ENCODE results near the gene SIGLEC12. TPM values are rescaled to one million over a fixed set of nuclear protein-coding genes. Genes with fewer than 3 reads are reported as not detected.
"Not testable (repeated sequence)": the region's sequence is repeated elsewhere in the genome, so short reads cannot be mapped to it uniquely, and the experiment has no call there.

The SIGLEC12 gene
- total and polyA plus RNA-seq, 3 donors from 2014 or later: 1.0 TPM; not detected in 2

DNA sequence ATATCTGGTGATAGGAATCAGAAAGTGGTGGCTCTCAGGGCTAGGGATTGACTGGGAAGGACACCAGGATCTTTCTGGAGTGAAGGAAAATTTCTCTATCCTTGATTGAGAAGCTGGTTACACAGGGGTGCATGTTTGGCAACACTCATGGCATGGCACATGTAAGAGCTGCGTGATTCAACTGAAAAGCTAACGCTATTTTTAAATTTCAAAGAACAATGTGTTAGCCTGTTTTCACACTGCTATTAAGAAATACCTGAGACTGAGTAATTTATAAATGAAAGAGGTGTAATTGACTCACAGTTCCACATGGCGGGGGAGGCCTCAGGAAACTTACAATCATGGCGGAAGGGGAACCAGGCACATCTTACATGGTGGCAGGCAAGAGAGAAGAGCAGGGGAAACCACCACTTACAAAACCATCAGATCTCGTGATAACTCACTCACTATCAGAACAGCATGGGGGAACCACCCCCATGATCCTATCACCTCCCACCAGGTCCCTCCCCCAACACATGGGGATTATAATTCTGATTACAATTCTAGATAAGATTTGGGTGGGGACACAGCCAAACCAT, 50.8 kb downstream of the SIGLEC12 start:
- no peaks in the 10 kb centered on the region for H3K27me3 ChIP-seq
- no peaks in the 10 kb centered on the region for H3K9me3 ChIP-seq
- intact Hi-C loops (cut with DNase I; ENCODE audit: low total_unique reads): no loop called here
- H3K36me3 ChIP-seq (ENCODE audit: low read depth, missing control alignments): no peaks in the 10 kb centered on the region
- no peaks in the 10 kb centered on the region for H3K4me1 ChIP-seq
- WGBS, 2 donors: 83 to 91% methylated on average over 5 of the region's 5 CpGs
- no peak overlapping the region for H3K4me3 ChIP-seq
- TF ChIP-seq, protein P1, sequence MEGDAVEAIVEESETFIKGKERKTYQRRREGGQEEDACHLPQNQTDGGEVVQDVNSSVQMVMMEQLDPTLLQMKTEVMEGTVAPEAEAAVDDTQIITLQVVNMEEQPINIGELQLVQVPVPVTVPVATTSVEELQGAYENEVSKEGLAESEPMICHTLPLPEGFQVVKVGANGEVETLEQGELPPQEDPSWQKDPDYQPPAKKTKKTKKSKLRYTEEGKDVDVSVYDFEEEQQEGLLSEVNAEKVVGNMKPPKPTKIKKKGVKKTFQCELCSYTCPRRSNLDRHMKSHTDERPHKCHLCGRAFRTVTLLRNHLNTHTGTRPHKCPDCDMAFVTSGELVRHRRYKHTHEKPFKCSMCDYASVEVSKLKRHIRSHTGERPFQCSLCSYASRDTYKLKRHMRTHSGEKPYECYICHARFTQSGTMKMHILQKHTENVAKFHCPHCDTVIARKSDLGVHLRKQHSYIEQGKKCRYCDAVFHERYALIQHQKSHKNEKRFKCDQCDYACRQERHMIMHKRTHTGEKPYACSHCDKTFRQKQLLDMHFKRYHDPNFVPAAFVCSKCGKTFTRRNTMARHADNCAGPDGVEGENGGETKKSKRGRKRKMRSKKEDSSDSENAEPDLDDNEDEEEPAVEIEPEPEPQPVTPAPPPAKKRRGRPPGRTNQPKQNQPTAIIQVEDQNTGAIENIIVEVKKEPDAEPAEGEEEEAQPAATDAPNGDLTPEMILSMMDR (IDR thresholded peaks at IDR 0.05): no peak
- TF ChIP-seq POLR2A (IDR thresholded peaks at IDR 0.05): no peak
- no peak overlapping the region for H3K27ac ChIP-seq
- DNase-seq: no peak

DNA sequence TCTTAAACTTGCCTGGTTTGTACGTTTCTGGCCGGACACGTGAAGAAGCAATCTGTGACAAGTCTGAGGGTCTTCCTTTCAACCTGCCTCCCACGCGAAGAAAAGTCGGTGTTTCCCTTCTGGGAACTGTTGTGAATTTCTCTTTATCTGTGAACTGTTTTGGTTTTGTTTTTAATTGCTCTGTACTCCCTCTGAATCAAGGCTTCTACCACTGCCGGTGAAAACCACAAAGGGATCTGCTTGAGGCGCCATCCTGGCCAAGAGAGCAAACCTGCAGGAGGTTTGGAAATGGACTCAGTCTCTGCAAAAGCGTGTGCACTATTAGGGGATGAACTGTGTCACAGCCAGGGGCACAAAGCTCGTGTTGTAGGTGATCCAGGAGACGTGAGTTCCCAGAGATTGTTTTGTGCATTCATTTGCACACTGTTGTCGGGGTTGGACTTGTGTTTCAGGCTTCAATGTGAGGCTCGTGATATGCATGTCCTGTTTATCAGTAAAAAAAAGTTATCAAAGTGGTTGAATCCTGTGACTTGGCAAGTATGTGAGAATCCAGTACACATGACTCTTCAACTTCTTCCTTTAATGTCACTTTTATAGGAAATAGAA, 53.1 kb downstream of the SIGLEC12 start:
- Histone ChIP-seq H3K4me1 (no peaks in the 10 kb centered on the region), H3K36me3 (ENCODE audit: low read depth, missing control alignments) (no peaks in the 10 kb centered on the region), H3K27me3 (no peaks in the 10 kb centered on the region), H3K4me3 (no peak overlapping the region), H3K27ac (no peak overlapping the region), H3K9me3 (no peaks in the 10 kb centered on the region)
- 35 to 41% methylated on average over 13 of the region's 13 CpGs for WGBS, 2 donors
- no peak for DNase-seq
- intact Hi-C loops (cut with DNase I; ENCODE audit: low total_unique reads): no loop called here
- no peak for TF ChIP-seq POLR2A (IDR thresholded peaks at IDR 0.05)
- TF ChIP-seq, protein P1 (IDR thresholded peaks at IDR 0.05): no peak

DNA sequence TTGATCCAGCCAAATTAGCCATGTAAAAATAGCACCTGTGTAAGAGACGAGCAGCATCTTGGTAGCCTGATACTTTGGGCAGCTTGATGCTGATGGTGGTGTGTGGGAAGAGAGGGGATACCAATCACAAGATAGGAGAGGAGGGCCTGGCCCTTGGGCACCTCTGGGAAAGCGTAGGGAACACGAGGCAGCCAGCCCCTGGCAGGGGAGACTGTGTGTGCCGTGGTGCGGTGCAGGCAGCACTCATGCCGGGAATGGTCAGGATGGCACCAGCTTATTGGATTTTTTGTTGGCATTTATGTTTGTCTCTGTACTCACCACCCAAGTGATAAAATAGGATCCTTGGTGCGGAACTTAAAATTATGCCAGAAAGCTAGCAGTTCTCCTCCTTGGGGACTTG, 53.6 kb downstream of the SIGLEC12 start:
- intact Hi-C loops (cut with DNase I; ENCODE audit: low total_unique reads): no loop called here
- Histone ChIP-seq H3K4me1 (no peaks in the 10 kb centered on the region), H3K9me3 (no peaks in the 10 kb centered on the region), H3K4me3 (no peak overlapping the region), H3K36me3 (ENCODE audit: low read depth, missing control alignments) (no peaks in the 10 kb centered on the region), H3K27me3 (no peaks in the 10 kb centered on the region), H3K27ac (no peak overlapping the region)
- TF ChIP-seq, protein P1 (IDR thresholded peaks at IDR 0.05): no peak
- no peak for TF ChIP-seq POLR2A (IDR thresholded peaks at IDR 0.05)
- WGBS, 2 donors: 47 to 68% methylated on average over 7 of the region's 7 CpGs
- DNase-seq: no peak

DNA sequence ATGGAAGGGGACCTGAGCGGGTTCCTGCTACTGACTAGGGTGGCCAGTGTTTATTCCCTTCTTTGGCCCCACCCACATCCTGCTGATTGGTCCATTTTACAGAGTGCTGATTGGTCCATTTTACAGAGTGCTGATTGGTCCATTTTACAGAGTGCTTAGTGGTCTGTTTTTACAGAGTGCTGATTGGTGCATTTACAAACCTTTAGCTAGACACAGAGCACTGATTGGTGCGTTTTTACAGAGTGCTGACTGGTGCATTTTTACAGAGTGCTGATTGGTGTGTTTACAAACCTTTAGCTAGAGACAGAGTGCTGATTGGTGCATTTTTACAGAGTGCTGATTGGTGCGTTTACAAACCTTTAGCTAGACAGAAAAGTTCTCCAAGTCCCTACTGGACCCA, 54.1 kb downstream of the SIGLEC12 start:
- WGBS, 2 donors: 69 to 76% methylated on average over 3 of the region's 3 CpGs
- H3K4me1 ChIP-seq: not testable (repeated sequence)
- peak; percentile 45 for DNase-seq

DNA sequence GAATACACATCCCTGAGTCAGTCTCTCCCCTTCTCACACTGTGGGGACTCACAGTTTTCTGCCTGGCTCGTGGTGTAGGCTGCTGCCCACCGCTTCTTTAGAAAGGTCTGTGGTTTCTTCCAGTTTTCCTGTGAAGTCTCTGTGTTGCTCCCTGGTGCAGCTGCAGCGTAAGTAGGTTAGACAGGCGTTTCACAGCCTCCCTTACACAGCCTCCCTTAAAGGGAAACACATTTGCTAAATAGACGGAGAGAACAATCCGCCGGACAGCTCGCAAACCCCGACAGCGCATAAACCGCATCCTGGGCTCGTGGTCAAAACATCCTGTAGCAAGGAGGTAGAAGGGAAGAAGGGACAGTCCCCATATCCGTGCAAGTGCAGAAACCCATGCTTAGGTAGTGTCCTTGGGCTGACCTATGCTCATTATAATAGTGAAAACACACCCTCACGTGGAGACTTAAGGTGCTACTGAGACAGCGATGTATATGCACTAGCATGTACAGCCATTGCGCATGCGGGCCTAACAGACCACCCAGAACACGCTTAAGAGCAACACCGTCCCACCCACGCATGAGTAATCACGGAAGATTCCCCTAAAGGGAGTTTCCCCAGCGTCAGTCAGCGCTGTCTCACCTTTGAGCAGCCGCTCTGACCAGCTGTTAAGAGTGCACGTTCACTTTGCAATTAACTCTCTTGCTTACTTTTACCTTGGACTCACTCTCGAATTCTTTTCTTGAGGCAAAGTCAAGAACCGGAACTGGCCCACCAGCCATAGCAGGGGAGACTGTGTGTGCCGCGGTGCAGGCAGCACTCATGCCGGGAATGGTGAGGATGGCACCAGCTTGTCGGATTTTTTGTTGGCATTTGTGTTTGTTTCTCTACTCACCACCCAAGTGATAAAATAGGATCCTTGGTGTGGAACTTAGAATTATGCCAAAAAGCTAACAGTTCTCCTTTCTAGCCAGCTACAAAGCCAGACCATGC, 59.9 kb downstream of the SIGLEC12 start:
- WGBS, 2 donors: 36 to 45% methylated on average over 25 to 31 of the region's 31 CpGs
- intact Hi-C loops (cut with DNase I; ENCODE audit: low total_unique reads): no loop called here
- no peaks in the 10 kb centered on the region for H3K36me3 ChIP-seq (ENCODE audit: low read depth, missing control alignments)
- no peaks in the 10 kb centered on the region for H3K9me3 ChIP-seq
- no peak for DNase-seq
- TF ChIP-seq POLR2A (IDR thresholded peaks at IDR 0.05): no peak
- TF ChIP-seq, protein P1 (IDR thresholded peaks at IDR 0.05): no peak
- peaks cover 9% of the 10 kb centered on the region for H3K4me1 ChIP-seq
- peak overlapping the region; percentile 9 to 31 for H3K4me3 ChIP-seq
- H3K27me3 ChIP-seq: no peaks in the 10 kb centered on the region
- no peak overlapping the region for H3K27ac ChIP-seq

More for the DNA sequence above, 54.1 kb downstream of the SIGLEC12 start:
- intact Hi-C loops (cut with DNase I; ENCODE audit: low total_unique reads); H3K9me3 ChIP-seq; H3K27ac ChIP-seq; H3K27me3 ChIP-seq; H3K36me3 ChIP-seq (ENCODE audit: low read depth, missing control alignments); H3K4me3 ChIP-seq: not testable (repeated sequence)

All from testis (tissue), 3 donors.